Measurements from ENCODE around the gene AMBRA1.

GRCh38 chr11:46397526-46397925 lies 196.3 kb downstream of the AMBRA1 start:
- TF ChIP-seq CTCF (IDR thresholded peaks at IDR 0.05), result no peak
- no peak for TF ChIP-seq POLR2A (IDR thresholded peaks at IDR 0.05)
